NB4 (cell line): ENCODE measurements around the gene WDR36.
A peak's percentile ranks its signal among the peaks of the same experiment; 100 is the strongest.

Experiments
- DNase-seq: peaks from one replicate; pipeline ENCODE4 v3.0.0; 2010; ENCODE audit warnings: low read depth
- H3K4me3 ChIP-seq: one replicate; pipeline ENCODE4 v1.5.1; 2011; ENCODE audit warnings: mild to moderate bottlenecking, low read depth, low read length, moderate library complexity
- MYC ChIP-seq: IDR thresholded peaks from 2 replicates; pipeline ENCODE4 v1.6.1; 2011; ENCODE audit warnings: low read depth, low read length
- POLR2A ChIP-seq: IDR thresholded peaks from 2 replicates; pipeline ENCODE4 v1.6.1; 2011; ENCODE audit warnings: mild to moderate bottlenecking; ENCODE audit not compliant: insufficient read length; ENCODE audit errors: extremely low read depth
- TF ChIP-seq, protein P1 (sequence below): IDR thresholded peaks from 2 replicates; pipeline ENCODE4 v1.6.1; 2011; ENCODE audit warnings: low read depth, low read length
- TF ChIP-seq, protein P2 (sequence below): IDR thresholded peaks from one replicate; pipeline ENCODE4 v1.5.1; 2012; ENCODE audit warnings: low read depth, low read length

The WDR36 gene

GRCh38 chr5:111126896-111127295 lies 34.7 kb downstream of the WDR36 start:
- H3K4me3 ChIP-seq = no peak overlapping the region
- TF ChIP-seq POLR2A (no peak), MYC (no peak)
- TF ChIP-seq, protein P1, sequence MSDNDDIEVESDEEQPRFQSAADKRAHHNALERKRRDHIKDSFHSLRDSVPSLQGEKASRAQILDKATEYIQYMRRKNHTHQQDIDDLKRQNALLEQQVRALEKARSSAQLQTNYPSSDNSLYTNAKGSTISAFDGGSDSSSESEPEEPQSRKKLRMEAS = no peak
- TF ChIP-seq, protein P2, sequence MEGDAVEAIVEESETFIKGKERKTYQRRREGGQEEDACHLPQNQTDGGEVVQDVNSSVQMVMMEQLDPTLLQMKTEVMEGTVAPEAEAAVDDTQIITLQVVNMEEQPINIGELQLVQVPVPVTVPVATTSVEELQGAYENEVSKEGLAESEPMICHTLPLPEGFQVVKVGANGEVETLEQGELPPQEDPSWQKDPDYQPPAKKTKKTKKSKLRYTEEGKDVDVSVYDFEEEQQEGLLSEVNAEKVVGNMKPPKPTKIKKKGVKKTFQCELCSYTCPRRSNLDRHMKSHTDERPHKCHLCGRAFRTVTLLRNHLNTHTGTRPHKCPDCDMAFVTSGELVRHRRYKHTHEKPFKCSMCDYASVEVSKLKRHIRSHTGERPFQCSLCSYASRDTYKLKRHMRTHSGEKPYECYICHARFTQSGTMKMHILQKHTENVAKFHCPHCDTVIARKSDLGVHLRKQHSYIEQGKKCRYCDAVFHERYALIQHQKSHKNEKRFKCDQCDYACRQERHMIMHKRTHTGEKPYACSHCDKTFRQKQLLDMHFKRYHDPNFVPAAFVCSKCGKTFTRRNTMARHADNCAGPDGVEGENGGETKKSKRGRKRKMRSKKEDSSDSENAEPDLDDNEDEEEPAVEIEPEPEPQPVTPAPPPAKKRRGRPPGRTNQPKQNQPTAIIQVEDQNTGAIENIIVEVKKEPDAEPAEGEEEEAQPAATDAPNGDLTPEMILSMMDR = no peak
- no peak for DNase-seq

- DNase-seq = no peak
- no peak overlapping the region for H3K4me3 ChIP-seq
- TF ChIP-seq, protein P2 = no peak
- no peak for TF ChIP-seq MYC
- no peak for TF ChIP-seq POLR2A
- TF ChIP-seq, protein P1 = no peak
Observed at GRCh38 chr5:111127453-111128195, 35.5 kb downstream of the WDR36 start.

DNA sequence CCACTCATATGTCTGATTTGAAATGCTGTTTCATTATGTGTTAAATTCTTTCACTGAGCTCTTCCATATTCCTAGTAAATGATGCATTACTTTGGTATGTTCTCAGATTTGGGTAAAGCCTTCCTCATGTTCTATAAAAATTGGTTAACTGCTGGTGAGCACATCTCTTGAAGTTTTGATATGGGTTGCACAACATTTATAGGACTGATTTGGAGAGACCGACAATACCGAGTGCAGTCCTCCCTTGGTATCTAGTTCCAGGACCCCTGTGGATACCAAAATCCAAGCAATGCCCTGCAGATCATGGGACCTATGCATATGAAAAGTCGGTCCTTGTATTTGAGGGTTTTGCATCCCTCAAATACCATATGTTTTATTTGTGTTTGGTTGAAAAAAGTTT lies 37.8 kb downstream of the WDR36 start:
- DNase-seq = no peak
- H3K4me3 ChIP-seq = no peak overlapping the region
- TF ChIP-seq MYC (no peak), POLR2A (no peak)
- TF ChIP-seq, protein P2 = no peak
- TF ChIP-seq, protein P1 = no peak

GRCh38 chr5:111131356-111131755 lies 39.2 kb downstream of the WDR36 start:
- H3K4me3 ChIP-seq = no peak overlapping the region
- DNase-seq = no peak
- TF ChIP-seq MYC (no peak), POLR2A (no peak)
- TF ChIP-seq, protein P2 = no peak
- TF ChIP-seq, protein P1 = no peak

- TF ChIP-seq MYC (no peak), POLR2A (no peak)
- TF ChIP-seq, protein P1 = no peak
- TF ChIP-seq, protein P2 = no peak
- peak; percentile 38 for DNase-seq
- no peak overlapping the region for H3K4me3 ChIP-seq
Observed at GRCh38 chr5:111132076-111132475, 39.9 kb downstream of the WDR36 start.
